Gastrocnemius medialis (tissue), 4 donors: ENCODE results near the gene NIPBL. TPM values are rescaled to one million over a fixed set of nuclear protein-coding genes. Genes with fewer than 3 reads are reported as not detected.

Source experiments
- ATAC-seq, 2 donors: fragments of 150-250 bp; one replicate each; pipeline ENCODE4 v1.9.1; 2016
- DNase-seq, 2 donors: peaks; one replicate each; pipeline ENCODE4 v3.0.0-alpha.2; 2019
- H3K27ac ChIP-seq, 4 donors: fragments of 200-600 bp; sonication (generic); 1 replicate in 1 of 4; 2 replicates in 3 of 4; pipeline ENCODE4 v1.5.1; 2016 to 2018; ENCODE audit warnings: mild to moderate bottlenecking in 2 of 4, moderate library complexity in 1 of 4
- H3K27me3 ChIP-seq, 3 donors: fragments of 200-600 bp; sonication (generic) in 2 of 3; 1 replicate in 1 of 3; 2 replicates in 2 of 3; pipeline versions ENCODE4 v1.5.1 to v1.6.0; 2016 to 2019; ENCODE audit warnings: mild to moderate bottlenecking in 1 of 3, moderate library complexity in 1 of 3
- H3K36me3 ChIP-seq, 2 donors: fragments of 200-600 bp; sonication (generic) in 1 of 2; one replicate each; pipeline ENCODE4 v1.5.1; 2017 to 2018
- H3K4me1 ChIP-seq, 2 donors: fragments of 200-600 bp; sonication (generic) in 1 of 2; one replicate each; pipeline ENCODE4 v1.5.1; 2016 to 2017; ENCODE audit warnings: mild to moderate bottlenecking in 2 of 2
- H3K4me3 ChIP-seq, 4 donors: fragments of 200-600 bp; sonication (generic) in 3 of 4; 1 replicate in 1 of 4; 2 replicates in 3 of 4; pipeline ENCODE4 v1.5.1; 2016 to 2019; ENCODE audit warnings: mild to moderate bottlenecking in 2 of 4
- H3K9me3 ChIP-seq, 3 donors: fragments of 200-600 bp; sonication (generic) in 2 of 3; 1 replicate in 1 of 3; 2 replicates in 2 of 3; pipeline ENCODE4 v1.5.1; 2016 to 2019
- CTCF ChIP-seq, 5 experiments: fragments of 450-650 bp in 3 of 5; fragments of 200-600 bp in 2 of 5; sonication (generic) in 2 of 5; IDR thresholded peaks in 4 of 5; conservative IDR thresholded peaks in 1 of 5; 1 replicate in 4 of 5; 2 replicates in 1 of 5; pipeline ENCODE4 v1.5.1; 2016 to 2019; ENCODE audit warnings: antibody characterized with exemption in 5 of 5, mild to moderate bottlenecking in 3 of 5, moderate library complexity in 3 of 5
- POLR2A ChIP-seq, 2 donors: fragments of 450-650 bp; IDR thresholded peaks; one replicate each; pipeline ENCODE4 v1.6.1; 2017; ENCODE audit warnings: antibody characterized with exemption in 2 of 2, mild to moderate bottlenecking in 2 of 2, moderate library complexity in 2 of 2
- in situ Hi-C, 4 donors: fragments of 200-750 bp; cut with MboI; loops; one replicate each; pipeline versions ENCODE4 v1.15.0 to v1.8.0; 2017; ENCODE audit warnings: low sequenced_read_pairs in 4 of 4
- intact Hi-C: fragments of 100-400 bp; cut with DNase I; formaldehyde crosslinking; loops from one replicate; pipeline ENCODE4 v1.15.1; 2023; ENCODE audit warnings: low total_unique reads
- total RNA-seq, 4 donors: library from RNA; depleted of rRNA; stranded (reverse); fragments of >200 nt; gene quantifications; one replicate each; pipeline versions ENCODE4 v1.1.0 to v1.2.3, GENCODE V29; 2016

The NIPBL gene
- total RNA-seq, 4 donors from 2014 or later = 15.0 to 49.6 (median 32.7) TPM

- Histone ChIP-seq H3K27me3 (no peaks in the 10 kb centered on the region), H3K4me3 (no peak overlapping the region), H3K4me1 (peaks cover 49% of the 10 kb centered on the region in 2 donors), H3K27ac (no peak overlapping the region), H3K9me3 (no peaks in the 10 kb centered on the region), H3K36me3 (no peaks in the 10 kb centered on the region)
- ATAC-seq (no peak), DNase-seq (no peak)
- TF ChIP-seq POLR2A (IDR thresholded peaks at IDR 0.05) (no peak), CTCF (IDR thresholded peaks at IDR 0.05 in 4 of 5, conservative IDR thresholded peaks at IDR 0.05 in 1 of 5) (no peak)
- in situ Hi-C loops (loop anchor here in 2 of 4 donors (10.0 kb wide), 2 partner anchors 71 to 211 kb away; partner anchors contain the start of gene NIPBL (in 1 of the 2)), intact Hi-C loops (loop anchor here (2.0 kb wide), 1 partner anchor 69 kb away; the partner anchor contains the start of gene NIPBL)
Measured at GRCh38 chr5:36945687-36946086, 69.1 kb downstream of the NIPBL start.

- ATAC-seq (no peak), DNase-seq (no peak)
- intact Hi-C loops = no loop called here
- Histone ChIP-seq H3K4me1 (peaks cover 51 to 53% of the 10 kb centered on the region in 2 donors), H3K27me3 (no peaks in the 10 kb centered on the region), H3K27ac (no peak overlapping the region), H3K4me3 (no peak overlapping the region), H3K9me3 (no peaks in the 10 kb centered on the region), H3K36me3 (no peaks in the 10 kb centered on the region)
- in situ Hi-C loops = loop anchor here in 2 of 4 donors (10.0 kb wide), 2 partner anchors 71 to 211 kb away; partner anchors contain the start of gene NIPBL (in 1 of the 2)
- TF ChIP-seq CTCF (IDR thresholded peaks at IDR 0.05 in 4 of 5, conservative IDR thresholded peaks at IDR 0.05 in 1 of 5) (no peak), POLR2A (IDR thresholded peaks at IDR 0.05) (no peak)
Measured at GRCh38 chr5:36946101-36946500, 69.5 kb downstream of the NIPBL start.

- peaks cover 55% of the 10 kb centered on the region in 2 donors for H3K4me1 ChIP-seq
- intact Hi-C loops (no loop called here), in situ Hi-C loops (loop anchor here in 2 of 4 donors (10.0 kb wide), 2 partner anchors 73 to 213 kb away; partner anchors contain the start of gene NIPBL (in 1 of the 2))
- H3K27me3 ChIP-seq = no peaks in the 10 kb centered on the region
- no peak overlapping the region for H3K4me3 ChIP-seq
- no peaks in the 10 kb centered on the region for H3K9me3 ChIP-seq
- no peak overlapping the region for H3K27ac ChIP-seq
- ATAC-seq (no peak), DNase-seq (no peak)
- H3K36me3 ChIP-seq = no peaks in the 10 kb centered on the region
- TF ChIP-seq CTCF (IDR thresholded peaks at IDR 0.05 in 4 of 5, conservative IDR thresholded peaks at IDR 0.05 in 1 of 5) = no peak
- TF ChIP-seq POLR2A (IDR thresholded peaks at IDR 0.05) = no peak
Measured at GRCh38 chr5:36948041-36948440, 71.5 kb downstream of the NIPBL start.

- Histone ChIP-seq H3K27me3 (no peaks in the 10 kb centered on the region), H3K4me1 (peaks cover 55 to 57% of the 10 kb centered on the region in 2 donors), H3K9me3 (no peaks in the 10 kb centered on the region), H3K36me3 (no peaks in the 10 kb centered on the region), H3K4me3 (no peak overlapping the region), H3K27ac (no peak overlapping the region)
- ATAC-seq (no peak), DNase-seq (no peak)
- intact Hi-C loops (no loop called here), in situ Hi-C loops (loop anchor here in 2 of 4 donors (10.0 kb wide), 2 partner anchors 74 to 214 kb away; partner anchors contain the start of gene NIPBL (in 1 of the 2))
- TF ChIP-seq CTCF (IDR thresholded peaks at IDR 0.05 in 4 of 5, conservative IDR thresholded peaks at IDR 0.05 in 1 of 5) (no peak), POLR2A (IDR thresholded peaks at IDR 0.05) (no peak)
Measured at GRCh38 chr5:36948650-36949049, 72.1 kb downstream of the NIPBL start.
